ENCODE measurements around the gene UQCR10. TPM values are rescaled to one million over a fixed set of nuclear protein-coding genes. Genes with fewer than 3 reads are reported as not detected.

Gene UQCR10
- total RNA-seq, 1 donor from 2014 or later: 68.1 TPM

DNA sequence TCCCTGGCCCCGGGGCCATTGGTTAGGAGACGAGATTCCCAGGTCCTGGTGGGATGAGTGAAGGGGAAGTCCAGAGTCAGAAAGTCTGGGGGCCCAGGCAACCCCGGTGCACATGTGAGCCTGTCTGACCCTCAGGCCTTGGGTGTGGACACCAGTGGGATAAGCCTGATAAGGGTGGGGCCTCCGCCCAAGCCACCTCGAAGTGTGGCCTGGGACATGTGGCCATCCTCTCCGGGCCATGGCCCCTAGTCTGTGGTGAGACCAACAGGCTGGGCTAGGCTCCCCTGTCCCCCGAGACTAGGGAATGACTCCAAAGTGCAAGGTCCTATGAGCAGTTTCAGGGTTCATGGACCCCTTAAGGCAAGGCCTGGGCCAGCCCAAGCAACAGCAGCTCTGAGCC, 41.1 kb upstream of the UQCR10 start:
- DNase-seq (no peak), ATAC-seq (ENCODE audit: low read depth) (no peak)
- Mint-ChIP-seq H3K36me3 (ENCODE audit: low read depth) (peaks cover 7% of the 10 kb centered on the region), H3K27ac (no peak overlapping the region), H3K9me3 (no peaks in the 10 kb centered on the region), H3K4me3 (no peak overlapping the region), H3K27me3 (peaks cover 10% of the 10 kb centered on the region), H3K4me1 (peaks cover 3% of the 10 kb centered on the region)
- ChIA-PET CTCF (interaction anchor here (1.2 kb wide), 1 partner anchor 279 kb away, joined by 4 read pairs; no protein-coding TSS in a partner anchor), POLR2A (no interaction called here)
- intact Hi-C loops (cut with micrococcal nuclease): no loop called here
- TF ChIP-seq, protein P1, sequence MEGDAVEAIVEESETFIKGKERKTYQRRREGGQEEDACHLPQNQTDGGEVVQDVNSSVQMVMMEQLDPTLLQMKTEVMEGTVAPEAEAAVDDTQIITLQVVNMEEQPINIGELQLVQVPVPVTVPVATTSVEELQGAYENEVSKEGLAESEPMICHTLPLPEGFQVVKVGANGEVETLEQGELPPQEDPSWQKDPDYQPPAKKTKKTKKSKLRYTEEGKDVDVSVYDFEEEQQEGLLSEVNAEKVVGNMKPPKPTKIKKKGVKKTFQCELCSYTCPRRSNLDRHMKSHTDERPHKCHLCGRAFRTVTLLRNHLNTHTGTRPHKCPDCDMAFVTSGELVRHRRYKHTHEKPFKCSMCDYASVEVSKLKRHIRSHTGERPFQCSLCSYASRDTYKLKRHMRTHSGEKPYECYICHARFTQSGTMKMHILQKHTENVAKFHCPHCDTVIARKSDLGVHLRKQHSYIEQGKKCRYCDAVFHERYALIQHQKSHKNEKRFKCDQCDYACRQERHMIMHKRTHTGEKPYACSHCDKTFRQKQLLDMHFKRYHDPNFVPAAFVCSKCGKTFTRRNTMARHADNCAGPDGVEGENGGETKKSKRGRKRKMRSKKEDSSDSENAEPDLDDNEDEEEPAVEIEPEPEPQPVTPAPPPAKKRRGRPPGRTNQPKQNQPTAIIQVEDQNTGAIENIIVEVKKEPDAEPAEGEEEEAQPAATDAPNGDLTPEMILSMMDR (IDR thresholded peaks at IDR 0.05): no peak

- H3K4me1 Mint-ChIP-seq: no peaks in the 10 kb centered on the region
- peaks cover 10% of the 10 kb centered on the region for H3K36me3 Mint-ChIP-seq (ENCODE audit: low read depth)
- DNase-seq (no peak), ATAC-seq (ENCODE audit: low read depth) (no peak)
- no peak overlapping the region for H3K4me3 Mint-ChIP-seq
- H3K27ac Mint-ChIP-seq: no peak overlapping the region
- H3K27me3 Mint-ChIP-seq: peaks cover 6% of the 10 kb centered on the region
- intact Hi-C loops (cut with micrococcal nuclease): loop anchor here (1.0 kb wide), 1 partner anchor 279 kb away; no protein-coding TSS in a partner anchor
- no peaks in the 10 kb centered on the region for H3K9me3 Mint-ChIP-seq
- TF ChIP-seq, protein P1 (IDR thresholded peaks at IDR 0.05): no peak
- POLR2A ChIA-PET: no interaction called here
- CTCF ChIA-PET: interaction anchor here (1.2 kb wide), 1 partner anchor 278 kb away, joined by 4 read pairs; no protein-coding TSS in a partner anchor
Observed at GRCh38 chr22:29726512-29727130, 40.5 kb upstream of the UQCR10 start.

- CTCF ChIA-PET: interaction anchor here (1.2 kb wide), 1 partner anchor 278 kb away, joined by 4 read pairs; no protein-coding TSS in a partner anchor
- Mint-ChIP-seq H3K27ac (no peak overlapping the region), H3K4me1 (no peaks in the 10 kb centered on the region), H3K4me3 (no peak overlapping the region), H3K36me3 (ENCODE audit: low read depth) (peaks cover 14% of the 10 kb centered on the region), H3K9me3 (no peaks in the 10 kb centered on the region), H3K27me3 (peaks cover 3% of the 10 kb centered on the region)
- DNase-seq (no peak), ATAC-seq (ENCODE audit: low read depth) (no peak)
- intact Hi-C loops (cut with micrococcal nuclease): loop anchor here (1.0 kb wide), 1 partner anchor 278 kb away; no protein-coding TSS in a partner anchor
- TF ChIP-seq, protein P1 (IDR thresholded peaks at IDR 0.05): no peak
- POLR2A ChIA-PET: no interaction called here
Observed at GRCh38 chr22:29727131-29727523, 40.0 kb upstream of the UQCR10 start.

DNA sequence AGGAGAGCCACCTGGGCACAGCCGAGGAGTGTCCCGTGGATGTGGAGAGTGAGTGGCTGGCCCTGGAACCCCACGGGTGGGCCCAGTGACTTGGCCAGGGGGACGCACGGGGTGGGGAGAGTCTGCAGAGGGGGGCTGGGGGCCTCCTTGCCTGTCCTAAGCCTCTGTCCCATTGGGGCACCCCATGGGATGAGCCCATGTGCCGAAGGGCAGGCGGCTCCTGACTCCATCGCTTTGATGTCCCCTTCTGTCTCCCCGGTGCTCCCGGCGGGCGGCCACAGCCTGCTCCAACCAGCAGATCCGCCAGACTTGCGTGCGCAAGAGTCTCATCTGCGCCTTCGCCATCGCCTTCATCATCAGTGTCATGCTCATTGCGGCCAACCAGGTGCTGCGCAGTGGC, 38.0 kb upstream of the UQCR10 start:
- TF ChIP-seq, protein P1 (IDR thresholded peaks at IDR 0.05): no peak
- CTCF ChIA-PET: no interaction called here
- DNase-seq: no peak
- intact Hi-C loops (cut with micrococcal nuclease): no loop called here
- Mint-ChIP-seq H3K4me1 (peaks cover 3% of the 10 kb centered on the region), H3K4me3 (no peak overlapping the region), H3K27ac (no peak overlapping the region), H3K9me3 (no peaks in the 10 kb centered on the region), H3K27me3 (peaks cover 3% of the 10 kb centered on the region), H3K36me3 (ENCODE audit: low read depth) (peaks cover 19% of the 10 kb centered on the region)
- ATAC-seq (ENCODE audit: low read depth): no peak
- POLR2A ChIA-PET: no interaction called here

GRCh38 chr22:29731058-29731850, 35.9 kb upstream of the UQCR10 start:
- H3K27ac Mint-ChIP-seq: no peak overlapping the region
- ChIA-PET POLR2A (no interaction called here), CTCF (no interaction called here)
- peaks cover 3% of the 10 kb centered on the region for H3K4me1 Mint-ChIP-seq
- intact Hi-C loops (cut with micrococcal nuclease): no loop called here
- H3K36me3 Mint-ChIP-seq (ENCODE audit: low read depth): peaks cover 24% of the 10 kb centered on the region
- no peaks in the 10 kb centered on the region for H3K27me3 Mint-ChIP-seq
- H3K4me3 Mint-ChIP-seq: no peak overlapping the region
- no peaks in the 10 kb centered on the region for H3K9me3 Mint-ChIP-seq
- TF ChIP-seq, protein P1 (IDR thresholded peaks at IDR 0.05): no peak
- ATAC-seq (ENCODE audit: low read depth): no peak
- DNase-seq: no peak

Data from activated B cell treated with CpG ODN at 0.5 μM for 24 hours (primary cell).